KOPT-K1 (cell line): ENCODE measurements around the gene CRYM.
"Not testable (repeated sequence)": the region's sequence is repeated elsewhere in the genome, so short reads cannot be mapped to it uniquely, and the experiment has no call there.

Experiments
- H3K27ac ChIP-seq: fragments of 200-600 bp; sonication (generic); 2 replicates; pipeline ENCODE4 v1.5.1; 2016; ENCODE audit warnings: antibody characterized with exemption, mild to moderate bottlenecking, low read depth, low read length; ENCODE audit not compliant: poor library complexity, severe bottlenecking
- H3K36me3 ChIP-seq: fragments of 200-600 bp; sonication (generic); 2 replicates; pipeline ENCODE4 v1.5.1; 2017; ENCODE audit warnings: antibody characterized with exemption, mild to moderate bottlenecking, low read length, moderate library complexity; ENCODE audit not compliant: insufficient read depth
- H3K9me3 ChIP-seq: fragments of 200-600 bp; sonication (generic); 2 replicates; pipeline ENCODE4 v1.5.1; 2017; ENCODE audit warnings: antibody characterized with exemption, low read length, mild to moderate bottlenecking; ENCODE audit not compliant: insufficient read depth, poor library complexity, severe bottlenecking

Gene CRYM

DNA sequence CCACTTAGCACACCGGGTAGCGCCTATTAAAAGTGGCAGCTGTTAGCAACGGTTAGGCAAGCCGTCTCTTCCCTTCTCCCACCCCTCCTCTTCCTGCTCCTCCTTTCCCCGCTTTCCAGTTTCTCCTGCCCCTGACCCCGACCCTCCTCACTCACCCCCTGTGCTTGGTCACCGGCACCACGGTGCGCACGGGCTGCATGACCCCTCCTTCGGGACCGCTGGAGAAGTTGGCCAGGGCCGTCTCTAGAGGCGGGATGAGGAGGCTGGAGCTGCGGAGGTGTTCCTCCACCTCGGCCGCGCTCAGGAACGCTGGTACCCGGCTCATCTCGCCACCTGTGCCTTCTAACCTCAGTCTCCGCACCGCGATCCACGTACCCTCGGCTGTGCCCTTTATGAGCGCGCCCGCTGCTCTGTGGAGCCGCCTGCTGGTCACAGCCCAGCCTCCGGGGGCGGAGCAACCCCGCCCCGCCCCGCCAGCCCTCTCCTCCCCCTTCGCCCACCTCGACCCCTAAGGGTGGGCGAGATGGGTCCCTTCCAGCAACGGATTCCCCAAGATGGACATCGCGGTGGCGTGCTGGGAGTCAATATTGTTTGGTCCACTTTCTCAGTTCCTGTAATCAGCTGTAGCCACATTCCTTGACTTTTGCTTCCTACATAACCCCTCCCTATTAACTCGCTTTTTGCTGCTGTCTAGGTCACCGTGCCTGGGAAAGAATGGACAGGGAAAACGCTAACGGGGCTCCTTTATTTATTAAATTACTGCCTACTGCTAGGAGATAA is at the start of gene CRYM:
TSS of gene CRYM (minus strand) at position 364 of the 780 bp plus-strand sequence. CDS start at position 325, 39 bp downstream.
- Histone ChIP-seq H3K9me3 (peaks cover 11% of the 10 kb centered on the region), H3K36me3 (no peaks in the 10 kb centered on the region)

DNA sequence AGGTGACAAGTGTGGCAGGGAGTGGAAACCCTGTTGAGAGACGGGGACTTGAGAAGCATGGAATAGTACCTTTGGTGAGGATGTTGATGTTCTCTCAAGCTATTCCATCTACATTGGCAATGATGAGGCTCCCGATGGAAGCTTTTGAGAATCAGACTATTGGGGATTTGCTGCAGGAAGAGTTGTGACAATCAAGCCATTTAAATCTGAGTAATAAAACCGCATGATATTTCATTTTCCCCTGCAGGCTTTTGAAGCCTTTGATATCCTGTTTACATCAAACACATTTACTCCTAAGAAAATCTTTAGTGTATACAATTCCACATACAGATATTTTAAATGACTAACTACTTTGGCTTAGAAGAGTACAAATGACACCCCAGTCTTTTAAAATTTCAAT is 49.0 kb upstream of the CRYM start:
- H3K36me3 ChIP-seq, result no peaks in the 10 kb centered on the region
- no peak overlapping the region for H3K27ac ChIP-seq
- peaks cover 17% of the 10 kb centered on the region for H3K9me3 ChIP-seq

More for the DNA sequence above, at the start of gene CRYM:
- H3K27ac ChIP-seq, result no peak within 1 kb of the TSS

DNA sequence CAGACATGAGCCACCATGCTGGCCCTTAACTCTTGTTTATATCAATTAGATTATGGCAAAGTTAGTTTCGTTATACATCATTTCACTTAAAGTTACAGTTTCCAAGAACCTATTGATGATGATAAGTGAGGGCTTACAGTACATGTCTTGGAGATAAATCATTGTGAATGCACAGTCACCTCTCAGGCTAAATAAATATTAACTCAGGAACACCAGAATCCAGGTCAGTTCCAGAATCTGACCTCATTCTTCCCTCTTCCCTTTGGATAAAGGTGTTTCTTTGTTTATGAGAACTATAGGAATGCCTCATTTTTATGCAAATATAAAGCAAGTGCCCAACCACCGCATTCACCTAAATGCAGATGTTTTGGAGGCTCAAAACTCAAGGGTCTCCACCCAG is 48.4 kb upstream of the CRYM start:
- no peak overlapping the region for H3K27ac ChIP-seq
- H3K36me3 ChIP-seq, result no peaks in the 10 kb centered on the region
- peaks cover 17% of the 10 kb centered on the region for H3K9me3 ChIP-seq

DNA sequence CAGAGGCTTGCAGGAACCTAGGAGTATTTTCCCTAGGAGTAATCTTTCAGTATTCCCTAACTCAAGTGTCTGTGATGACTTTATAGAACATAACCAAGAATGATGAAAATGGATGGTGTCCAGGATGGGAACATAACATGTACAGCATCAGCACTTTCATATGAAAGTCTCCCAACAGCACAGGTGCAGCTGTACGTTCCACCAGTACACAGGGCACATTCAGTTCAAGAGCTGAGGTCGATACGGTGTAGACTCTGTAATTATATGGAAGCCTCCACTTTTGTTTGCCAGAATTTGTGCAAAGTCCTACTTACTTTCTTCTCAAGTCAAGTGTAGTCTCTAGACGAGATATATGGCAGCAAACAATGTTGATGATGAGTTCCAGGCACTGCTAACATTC is 46.2 kb upstream of the CRYM start:
- H3K27ac ChIP-seq, result no peak overlapping the region
- H3K36me3 ChIP-seq, result no peaks in the 10 kb centered on the region
- H3K9me3 ChIP-seq, result peaks cover 17% of the 10 kb centered on the region

DNA sequence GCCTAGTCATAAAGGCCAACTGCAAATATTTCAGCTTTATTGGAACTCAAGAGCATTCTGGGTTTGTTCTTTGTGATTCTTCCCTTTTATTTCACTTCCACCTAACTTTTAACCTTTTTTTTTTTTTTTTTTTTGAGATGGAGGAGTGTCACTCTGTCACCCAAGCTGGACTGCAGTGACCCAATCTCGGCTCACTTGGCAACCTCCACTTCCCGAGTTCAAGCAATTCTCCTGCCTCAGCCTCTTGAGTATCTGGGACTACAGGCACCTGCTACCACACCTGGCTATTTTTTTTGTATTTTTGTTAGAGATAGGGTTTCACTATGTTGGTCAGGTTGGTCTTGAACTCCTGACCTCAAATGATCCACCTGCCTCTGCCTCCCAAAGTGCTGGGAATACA is 44.2 kb upstream of the CRYM start:
- not testable (repeated sequence) for H3K9me3 ChIP-seq, H3K36me3 ChIP-seq, H3K27ac ChIP-seq

DNA sequence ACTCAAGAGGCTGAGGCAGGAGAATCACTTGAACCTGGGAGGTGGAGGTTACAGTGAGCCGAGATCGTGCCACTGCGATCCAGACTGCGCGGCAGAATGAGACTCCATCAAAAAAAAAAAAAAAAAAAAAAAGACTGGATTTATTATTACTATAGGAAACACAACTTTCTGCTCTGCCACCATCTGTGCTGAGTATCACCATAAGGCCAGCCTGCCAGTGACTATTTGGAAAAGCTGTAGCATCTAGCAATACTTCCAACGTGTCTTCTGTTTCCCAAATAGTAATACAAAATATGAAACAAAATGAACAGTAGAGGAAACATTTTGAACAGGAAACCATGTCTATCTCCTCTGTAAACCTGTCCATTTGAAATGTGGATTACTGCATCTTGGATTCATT is 43.6 kb upstream of the CRYM start:
- H3K9me3 ChIP-seq, result no peaks in the 10 kb centered on the region
- H3K27ac ChIP-seq, result no peak overlapping the region
- H3K36me3 ChIP-seq, result no peaks in the 10 kb centered on the region

DNA sequence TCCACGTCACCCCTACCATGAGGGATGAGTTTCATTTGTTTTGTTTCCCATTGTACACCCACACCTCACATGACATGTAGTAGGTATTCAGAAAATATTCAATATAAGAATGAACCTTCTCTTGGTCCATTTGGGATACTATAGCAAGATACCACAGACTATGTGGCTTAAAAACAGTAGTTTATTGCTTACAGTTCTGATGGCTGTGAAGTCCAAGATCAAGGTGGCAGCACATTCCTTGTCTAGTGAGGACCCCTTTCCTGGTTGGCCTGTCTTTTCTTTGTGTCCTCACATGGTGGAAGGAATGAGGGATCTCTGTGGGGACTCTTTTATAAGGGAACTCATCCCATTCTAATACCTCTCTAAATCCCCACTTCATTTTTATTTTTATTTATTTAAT is 36.2 kb upstream of the CRYM start:
- H3K27ac ChIP-seq, result no peak overlapping the region
- H3K9me3 ChIP-seq, result no peaks in the 10 kb centered on the region
- no peaks in the 10 kb centered on the region for H3K36me3 ChIP-seq

DNA sequence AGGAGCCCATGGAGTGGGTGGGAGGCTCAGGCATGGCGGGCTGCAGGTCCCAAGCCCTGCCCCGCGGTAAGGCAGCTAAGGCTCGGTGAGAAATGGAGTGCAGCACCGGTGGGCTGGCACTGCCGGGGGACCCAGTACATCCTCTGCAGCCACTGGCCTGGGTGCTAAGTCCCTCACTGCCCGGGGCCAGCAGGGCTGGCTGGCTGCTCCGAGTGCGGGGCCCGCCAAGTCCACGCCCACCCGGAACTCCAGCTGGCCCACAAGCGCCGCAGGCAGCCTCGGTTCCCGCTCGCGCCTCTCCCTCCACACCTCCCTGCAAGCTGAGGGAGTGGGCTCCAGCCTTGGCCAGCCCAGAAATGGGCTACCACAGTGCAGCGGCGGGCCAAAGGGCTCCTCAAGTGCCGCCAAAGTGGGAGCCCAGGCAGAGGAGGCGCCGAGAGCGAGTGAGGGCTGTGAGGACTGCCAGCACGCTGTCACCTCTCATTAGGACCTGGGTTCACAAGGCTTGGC is 34.8 kb upstream of the CRYM start:
- H3K36me3 ChIP-seq, H3K9me3 ChIP-seq, H3K27ac ChIP-seq: not testable (repeated sequence)

DNA sequence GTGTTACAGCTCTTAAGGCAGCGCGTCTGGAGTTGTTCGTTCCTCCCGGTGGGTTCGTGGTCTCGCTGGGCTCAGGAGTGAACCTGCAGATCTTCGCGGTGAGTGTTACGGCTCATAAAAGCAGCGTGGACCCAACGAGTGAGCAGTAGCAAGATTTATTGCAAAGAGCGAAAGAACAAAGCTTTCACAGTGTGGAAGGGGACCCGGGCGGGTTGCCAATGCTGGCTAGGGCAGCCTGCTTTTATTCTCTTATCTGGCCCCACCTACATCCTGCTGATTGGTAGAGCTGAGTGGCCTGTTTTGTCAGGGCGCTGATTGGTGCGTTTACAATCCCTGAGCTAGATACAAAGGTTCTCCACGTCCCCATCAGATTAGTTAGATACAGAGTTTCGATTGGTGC is 34.0 kb upstream of the CRYM start:
- not testable (repeated sequence) for H3K27ac ChIP-seq, H3K9me3 ChIP-seq, H3K36me3 ChIP-seq

DNA sequence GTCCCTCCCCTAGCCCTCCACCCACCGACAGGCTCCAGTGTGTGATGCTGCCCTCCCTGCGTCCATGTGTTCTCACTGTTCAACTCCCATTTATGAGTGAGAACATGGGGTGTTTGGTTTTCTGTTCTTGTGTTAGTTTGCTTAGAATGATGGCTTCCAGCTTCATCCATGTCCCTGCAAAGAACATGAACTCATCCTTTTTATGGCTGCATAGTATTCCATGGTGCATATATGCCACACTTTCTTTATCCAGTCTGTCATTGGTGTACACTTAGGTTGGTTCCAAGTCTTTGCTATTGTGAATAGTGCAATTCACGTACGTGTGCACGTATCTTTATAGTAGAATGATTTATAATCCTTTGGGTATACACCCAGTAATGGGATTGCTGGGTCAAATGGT is 28.6 kb upstream of the CRYM start:
- not testable (repeated sequence) for H3K9me3 ChIP-seq, H3K27ac ChIP-seq, H3K36me3 ChIP-seq

DNA sequence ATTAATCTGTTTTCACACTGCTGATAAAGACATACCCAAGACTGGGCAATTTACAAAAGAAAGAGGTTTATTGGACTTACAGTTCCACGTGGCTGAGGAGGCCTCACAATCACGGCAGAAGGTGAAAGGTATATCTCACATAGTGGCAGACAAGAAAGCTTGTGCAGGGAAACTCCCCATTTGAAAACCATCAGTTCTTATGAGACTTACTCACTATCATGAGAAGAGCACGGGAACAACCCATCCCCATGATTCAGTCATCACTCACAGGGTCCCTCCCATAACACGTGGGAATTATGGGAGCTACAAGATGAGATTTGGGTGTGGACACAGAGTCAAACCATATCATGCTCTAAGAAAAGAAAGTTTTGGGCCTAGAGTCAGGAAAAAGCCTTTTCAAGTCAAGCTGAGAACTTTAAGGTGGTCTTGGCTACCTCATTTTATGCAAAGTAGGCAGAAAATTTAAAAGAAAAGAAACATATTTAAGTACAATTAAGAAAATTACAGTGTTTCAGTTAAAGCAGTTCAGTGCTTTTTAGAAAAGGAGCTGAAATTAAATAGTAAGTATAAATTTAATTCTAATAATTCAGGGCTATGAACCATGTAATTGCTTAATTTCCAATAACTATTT is 24.9 kb upstream of the CRYM start:
- Histone ChIP-seq H3K9me3 (no peaks in the 10 kb centered on the region), H3K36me3 (no peaks in the 10 kb centered on the region), H3K27ac (no peak overlapping the region)

DNA sequence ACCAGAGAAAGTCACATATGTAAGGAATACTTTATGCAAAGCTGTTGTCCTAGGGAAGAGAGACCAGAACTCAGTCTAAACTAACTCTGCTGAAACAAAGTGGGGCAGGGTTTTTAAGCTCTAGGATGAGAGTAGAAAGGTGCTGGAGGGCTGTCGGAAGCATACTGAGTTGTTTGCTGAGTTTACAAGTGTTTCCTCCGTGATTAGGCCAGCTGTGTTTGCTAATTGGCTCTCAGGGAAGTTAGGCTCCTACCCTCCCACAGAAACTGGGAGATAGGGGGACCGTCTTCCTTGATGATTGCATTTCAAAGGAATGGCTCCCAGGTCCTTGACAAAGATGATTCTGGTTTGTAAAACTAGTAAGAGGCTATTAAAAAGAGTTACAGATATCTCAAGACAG is 24.4 kb upstream of the CRYM start:
- Histone ChIP-seq H3K27ac (no peak overlapping the region), H3K9me3 (no peaks in the 10 kb centered on the region)

DNA sequence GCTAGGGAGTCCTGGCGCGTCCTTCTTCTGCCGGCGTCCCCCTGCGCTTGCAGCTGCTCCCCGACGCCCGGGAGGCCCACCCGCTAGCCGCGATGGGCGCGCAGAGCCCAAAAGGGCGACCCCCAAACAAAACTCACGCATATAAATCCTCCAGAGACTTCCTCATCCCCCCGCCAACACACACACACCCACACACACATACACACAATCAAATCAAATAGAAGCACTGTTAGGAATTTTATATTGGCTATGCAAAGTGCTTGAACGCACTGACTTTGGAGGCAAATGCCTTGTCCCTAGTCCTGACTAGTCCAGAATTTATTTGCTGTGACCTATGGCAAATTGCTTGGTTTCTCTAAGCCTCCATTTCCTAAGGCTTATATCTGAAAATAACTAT is 23.8 kb upstream of the CRYM start:
- H3K27ac ChIP-seq, result peak overlapping the region; percentile 36
- H3K36me3 ChIP-seq, result no peaks in the 10 kb centered on the region
- H3K9me3 ChIP-seq, result no peaks in the 10 kb centered on the region

More for the DNA sequence above, 24.4 kb upstream of the CRYM start:
- no peaks in the 10 kb centered on the region for H3K36me3 ChIP-seq

DNA sequence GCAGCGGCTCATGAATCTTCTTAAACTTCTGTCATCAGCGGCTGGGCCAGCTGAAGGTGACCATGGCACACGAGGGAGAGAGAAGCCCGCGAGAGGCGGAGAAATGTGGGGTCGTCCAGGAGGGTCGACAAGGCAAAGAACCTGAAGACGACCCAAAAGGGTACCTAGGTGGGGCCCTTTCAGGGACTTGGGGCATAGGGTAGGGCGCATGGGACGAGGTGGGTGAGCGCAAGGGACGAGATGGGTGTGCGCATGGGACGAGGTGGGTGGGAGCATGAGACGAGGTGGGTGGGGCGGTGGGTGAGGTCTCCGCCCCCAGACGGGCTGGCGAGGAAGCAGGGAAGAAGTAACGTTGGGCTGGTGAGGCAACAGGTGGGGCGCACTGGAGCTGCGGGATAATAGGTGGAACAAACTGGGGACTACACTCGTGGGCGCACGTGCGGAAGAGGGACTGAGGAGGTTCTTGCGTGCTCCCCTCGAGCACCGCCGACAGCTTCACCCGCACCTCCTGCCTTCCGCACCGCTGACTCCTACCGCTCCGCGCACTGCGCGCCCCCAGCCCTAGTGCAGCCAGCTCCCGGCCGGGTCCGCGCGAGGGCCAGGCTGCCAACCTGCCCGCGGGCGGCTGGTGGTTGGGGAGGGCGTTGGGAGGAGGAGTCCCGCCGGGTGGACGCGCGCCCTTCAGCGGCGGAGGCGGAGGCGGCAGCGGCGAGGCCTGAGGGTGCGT is 23.2 kb upstream of the CRYM start:
- Histone ChIP-seq H3K36me3 (no peaks in the 10 kb centered on the region), H3K27ac (peak overlapping the region; percentile 36)

More for the DNA sequence above, 23.2 kb upstream of the CRYM start:
- H3K9me3 ChIP-seq, result no peaks in the 10 kb centered on the region
